Keratinocyte (primary cell): ENCODE data around the gene STX5. TPM values are rescaled to one million over a fixed set of nuclear protein-coding genes. Genes with fewer than 3 reads are reported as not detected.

Experiments
- DNase-seq: peaks from one replicate; pipeline ENCODE4 v3.0.0-alpha.2; 2011; ENCODE audit warnings: low read depth, missing footprints, low spot score
- FAIRE-seq: peaks from 2 replicates; lab custom pipeline; 2011; peaks lifted over from hg19 to GRCh38; lab: Jason Lieb, UNC
- H2AFZ ChIP-seq: 2 replicates; pipeline ENCODE4 v1.6.0; 2012; ENCODE audit warnings: low read length, control low read depth, inconsistent platforms; ENCODE audit not compliant: control insufficient read depth
- H3K27ac ChIP-seq: 2 replicates; pipeline ENCODE4 v1.5.1; 2011; ENCODE audit warnings: low read length; ENCODE audit not compliant: control insufficient read depth, insufficient read depth
- H3K27me3 ChIP-seq: 3 replicates; pipeline ENCODE4 v1.6.0; 2011; ENCODE audit warnings: low read length; ENCODE audit not compliant: control insufficient read depth, insufficient read depth; ENCODE audit errors: extremely low read depth
- H3K36me3 ChIP-seq, 2 experiments: 2 replicates in 1 of 2; 3 replicates in 1 of 2; pipeline ENCODE4 v1.5.1; 2011; ENCODE audit warnings: low read length in 2 of 2, mild to moderate bottlenecking in 1 of 2; ENCODE audit not compliant: control insufficient read depth in 2 of 2, insufficient read depth in 2 of 2; ENCODE audit errors: extremely low read depth in 1 of 2
- H3K4me1 ChIP-seq: 3 replicates; pipeline ENCODE4 v1.5.1; 2011; ENCODE audit warnings: low read length; ENCODE audit not compliant: control insufficient read depth, insufficient read depth; ENCODE audit errors: extremely low read depth
- H3K4me2 ChIP-seq: 3 replicates; pipeline ENCODE4 v1.6.0; 2011; ENCODE audit warnings: low read depth, low read length; ENCODE audit not compliant: control insufficient read depth, insufficient read depth; ENCODE audit errors: extremely low read depth
- H3K4me3 ChIP-seq, 3 experiments: fragments of 200-600 bp in 1 of 3; sonication (generic) in 1 of 3; 2 replicates in 2 of 3; 3 replicates in 1 of 3; pipeline ENCODE4 v1.5.1; 2011 to 2016; ENCODE audit warnings: low read length in 3 of 3, mild to moderate bottlenecking in 3 of 3, control low read depth in 2 of 3, inconsistent platforms in 1 of 3, low read depth in 1 of 3, mixed read lengths in 1 of 3, mixed run types in 1 of 3, moderate library complexity in 1 of 3; ENCODE audit not compliant: control insufficient read depth in 2 of 3, insufficient read depth in 2 of 3; ENCODE audit errors: extremely low read depth in 1 of 3
- H3K79me2 ChIP-seq: 2 replicates; pipeline ENCODE4 v1.6.0; 2012; ENCODE audit warnings: low read length; ENCODE audit not compliant: control insufficient read depth, insufficient read depth
- H3K9ac ChIP-seq: 3 replicates; pipeline ENCODE4 v1.6.0; 2011; ENCODE audit warnings: low read length; ENCODE audit not compliant: control insufficient read depth, insufficient read depth; ENCODE audit errors: extremely low read depth
- H3K9me1 ChIP-seq: 3 replicates; pipeline ENCODE4 v1.6.0; 2011; ENCODE audit warnings: low read length; ENCODE audit not compliant: control insufficient read depth, insufficient read depth; ENCODE audit errors: extremely low read depth
- H3K9me3 ChIP-seq: 2 replicates; pipeline ENCODE4 v1.5.1; 2012; ENCODE audit warnings: low read depth, low read length; ENCODE audit not compliant: control insufficient read depth
- H4K20me1 ChIP-seq: 3 replicates; pipeline ENCODE4 v1.6.0; 2011; ENCODE audit warnings: low read length; ENCODE audit not compliant: control insufficient read depth, insufficient read depth; ENCODE audit errors: extremely low read depth
- CTCF ChIP-seq, 3 experiments: IDR thresholded peaks in 1 of 3; conservative IDR thresholded peaks in 1 of 3; optimal IDR thresholded peaks in 1 of 3; 2 replicates in 2 of 3; 3 replicates in 1 of 3; pipeline versions ENCODE3 to v1.5.1; 2011; ENCODE audit warnings: low read length in 3 of 3, mild to moderate bottlenecking in 3 of 3, moderate library complexity in 2 of 3, control low read depth in 1 of 3, inconsistent platforms in 1 of 3; ENCODE audit not compliant: insufficient read depth in 2 of 3; ENCODE audit errors: extremely low read depth in 1 of 3
- EZH2 ChIP-seq: IDR thresholded peaks from one replicate; pipeline ENCODE4 v1.6.1; 2012; ENCODE audit warnings: inconsistent platforms, mild to moderate bottlenecking, low read length, moderate library complexity
- dilution Hi-C: fragments of 300-500 bp; cut with MboI; formaldehyde crosslinking; loops from one replicate; pipeline ENCODE4 v1.7.0; 2020; ENCODE audit warnings: low sequenced_read_pairs; ENCODE audit not compliant: extremely low pct_ligation_motif_present
- polyA plus RNA-seq, 5 experiments: library from polyadenylated mRNA; depleted of rRNA in 3 of 5; stranded (reverse) in 3 of 5; stranded (forward) in 1 of 5; unstranded in 1 of 5; fragments of >200 nt; gene quantifications; 1 replicate in 1 of 5; 2 replicates in 3 of 5; 3 replicates in 1 of 5; pipeline versions ENCODE4 v1.2.1 to v1.2.3, GENCODE V29; 2011 to 2012; ENCODE audit warnings: missing spikeins in 2 of 5, low read depth in 1 of 5, low replicate concordance in 1 of 5

The STX5 gene
- polyA plus RNA-seq, 1 donor (not counting 4 experiments of a cell fraction or from before 2014, with no cell fraction given), result 20.4 TPM

GRCh38 chr11:62880231-62880802 lies 48.5 kb upstream of the STX5 start:
- H3K9me1 ChIP-seq, result no peaks in the 10 kb centered on the region
- peak overlapping the region; percentile 77 to 95 (median 92) for H3K4me3 ChIP-seq
- H3K4me2 ChIP-seq, result peak overlapping the region; percentile 99
- no peak for FAIRE-seq
- peak overlapping the region; percentile 99 for H3K27ac ChIP-seq
- peaks cover 18% of the 10 kb centered on the region for H4K20me1 ChIP-seq
- no peaks in the 10 kb centered on the region for H3K27me3 ChIP-seq
- H3K79me2 ChIP-seq, result peaks cover 38% of the 10 kb centered on the region
- dilution Hi-C loops, result no loop called here
- no peaks in the 10 kb centered on the region for H3K9me3 ChIP-seq
- H2AFZ ChIP-seq, result peak overlapping the region; percentile 54
- no peak for TF ChIP-seq CTCF (optimal IDR thresholded peaks at IDR 0.05 in 1 of 3, IDR thresholded peaks at IDR 0.05 in 1 of 3, conservative IDR thresholded peaks at IDR 0.05 in 1 of 3; ENCODE audit: extremely low read depth in 1 of 3, insufficient read depth in 2 of 3, low read length in 3 of 3)
- no peak for TF ChIP-seq EZH2
- H3K4me1 ChIP-seq, result peaks cover 44% of the 10 kb centered on the region
- H3K36me3 ChIP-seq, result peaks cover 20 to 30% of the 10 kb centered on the region in 2 experiments
- peak overlapping the region; percentile 98 for H3K9ac ChIP-seq
- DNase-seq, result no peak

- H4K20me1 ChIP-seq, result peaks cover 10% of the 10 kb centered on the region
- dilution Hi-C loops, result no loop called here
- H3K4me3 ChIP-seq, result peak overlapping the region in 2 of 3 experiments; percentile 92 to 95
- peaks cover 13 to 22% of the 10 kb centered on the region in 2 experiments for H3K36me3 ChIP-seq
- TF ChIP-seq CTCF (optimal IDR thresholded peaks at IDR 0.05 in 1 of 3, IDR thresholded peaks at IDR 0.05 in 1 of 3, conservative IDR thresholded peaks at IDR 0.05 in 1 of 3; ENCODE audit: extremely low read depth in 1 of 3, insufficient read depth in 2 of 3, low read length in 3 of 3) (no peak), EZH2 (no peak)
- peak overlapping the region; percentile 99 for H3K27ac ChIP-seq
- peak overlapping the region; percentile 99 for H3K4me2 ChIP-seq
- H3K27me3 ChIP-seq, result no peaks in the 10 kb centered on the region
- FAIRE-seq (no peak), DNase-seq (no peak)
- no peak overlapping the region for H2AFZ ChIP-seq
- no peaks in the 10 kb centered on the region for H3K9me3 ChIP-seq
- H3K9me1 ChIP-seq, result no peaks in the 10 kb centered on the region
- peaks cover 32% of the 10 kb centered on the region for H3K79me2 ChIP-seq
- peaks cover 36% of the 10 kb centered on the region for H3K4me1 ChIP-seq
- peak overlapping the region; percentile 98 for H3K9ac ChIP-seq
These were observed 47.6 kb upstream of the STX5 start for GRCh38 chr11:62879235-62879978.
